Metanephros (tissue), 1 donor: ENCODE results near the gene SPATA31E1. TPM values are rescaled to one million over a fixed set of nuclear protein-coding genes. Genes with fewer than 3 reads are reported as not detected.

Source experiments
- total RNA-seq: library from RNA; depleted of rRNA; stranded (reverse); fragments of >200 nt; gene quantifications from one replicate; pipeline ENCODE4 v1.2.3, GENCODE V29; 2014

SPATA31E1 gene
- not detected for total RNA-seq

GRCh38 chr9:87882627-87883026, at the start of gene SPATA31E1:
Gene SPATA31E1, plus strand, starts transcription at chr9:87882877. Its CDS starts 15 bp downstream, at chr9:87882892.

GRCh38 chr9:87917662-87918061, 35.0 kb downstream of the SPATA31E1 start, which contains the start of gene SPATA31C1:
Gene SPATA31C1, plus strand, starts transcription at chr9:87917962.

Other genes starting within 250 kb of the SPATA31E1 start
- gene CTSL, start 156.8 kb upstream of the SPATA31E1 start, total RNA-seq: 72.1 TPM
- 0.18 TPM for gene SPATA31C1, start 35.1 kb downstream of the SPATA31E1 start, total RNA-seq
- gene CDK20, start 91.7 kb downstream of the SPATA31E1 start, total RNA-seq: 10.8 TPM